HG02885 (cell line): ENCODE measurements around the gene UCHL5.

Experiments used
- ATAC-seq: cut with Tn5 transposase; IDR thresholded peaks from one replicate; pipeline ENCODE4 v1.9.1; 2021; ENCODE audit warnings: mild to moderate bottlenecking; ENCODE audit not compliant: unreplicated experiment, poor library complexity

Gene UCHL5

GRCh38 chr1:193059282-193060114 is at the start of gene UCHL5, which contains the start of gene RO60:
TSS of gene UCHL5 (minus strand) at chr1:193059360. CDS start at chr1:193059260, 100 bp downstream.
TSS of gene RO60 (plus strand) at chr1:193059612. CDS start at chr1:193069055, 9,443 bp downstream.
- ATAC-seq = peak; percentile 90

GRCh38 chr1:193108471-193108870 is 49.3 kb upstream of the UCHL5 start:
- ATAC-seq = no peak

- no peak for ATAC-seq
These were observed 46.6 kb upstream of the UCHL5 start for GRCh38 chr1:193105821-193106177.

- ATAC-seq = peak; percentile 92
These were observed 46.0 kb upstream of the UCHL5 start, which contains the start of gene GLRX2 for GRCh38 chr1:193104907-193105820. TSS of gene GLRX2 (minus strand) at chr1:193105414. CDS start at chr1:193105382, 32 bp downstream.

- ATAC-seq = peak; percentile 51
These were observed 45.3 kb upstream of the UCHL5 start for GRCh38 chr1:193104502-193104906.

- ATAC-seq = no peak
These were observed 44.8 kb upstream of the UCHL5 start for GRCh38 chr1:193103759-193104501.

GRCh38 chr1:193102662-193103061 is 43.5 kb upstream of the UCHL5 start:
- ATAC-seq = no peak

- ATAC-seq = no peak
These were observed 35.0 kb upstream of the UCHL5 start for GRCh38 chr1:193094112-193094511.

- ATAC-seq = no peak
These were observed 31.7 kb upstream of the UCHL5 start for GRCh38 chr1:193090865-193091264.

GRCh38 chr1:193087893-193088292 is 28.7 kb upstream of the UCHL5 start:
- ATAC-seq = no peak

- no peak for ATAC-seq
These were observed 27.2 kb upstream of the UCHL5 start for GRCh38 chr1:193086342-193086741.

GRCh38 chr1:193085263-193085662 is 26.1 kb upstream of the UCHL5 start:
- ATAC-seq = no peak

GRCh38 chr1:193083365-193084088 is 24.4 kb upstream of the UCHL5 start:
- peak; percentile 99 for ATAC-seq

GRCh38 chr1:193079187-193079586 is 20.0 kb upstream of the UCHL5 start:
- ATAC-seq = no peak

GRCh38 chr1:193077991-193078390 is 18.8 kb upstream of the UCHL5 start:
- no peak for ATAC-seq

- peak; percentile 66 for ATAC-seq
These were observed 11.8 kb upstream of the UCHL5 start for GRCh38 chr1:193070942-193071341.

- peak; percentile 37 for ATAC-seq
These were observed 11.2 kb upstream of the UCHL5 start for GRCh38 chr1:193070386-193070753.

GRCh38 chr1:193069748-193070385 is 10.7 kb upstream of the UCHL5 start:
- peak; percentile 24 for ATAC-seq

GRCh38 chr1:193068013-193068412 is 8.9 kb upstream of the UCHL5 start:
- no peak for ATAC-seq
